Coronary artery (tissue), 2 donors: Measurements from ENCODE around the gene UNC13C.
A peak's percentile ranks its signal among the peaks of the same experiment; 100 is the strongest.

Experiments
- DNase-seq: peaks from one replicate; pipeline ENCODE4 v3.0.0-alpha.2; 2017; ENCODE audit warnings: low spot score
- H3K27ac ChIP-seq, 2 donors: fragments of 200-600 bp; sonication (generic); one replicate each; pipeline ENCODE4 v1.5.1; 2016 to 2019
- H3K4me3 ChIP-seq: fragments of 200-600 bp; sonication (generic); 2 replicates; pipeline ENCODE4 v1.5.1; 2016; ENCODE audit warnings: mild to moderate bottlenecking, moderate library complexity
- TF ChIP-seq, protein P1 (sequence below): fragments of 200-600 bp; sonication (generic); IDR thresholded peaks from one replicate; pipeline ENCODE4 v1.5.1; 2019; ENCODE audit warnings: antibody characterized with exemption

UNC13C gene

DNA sequence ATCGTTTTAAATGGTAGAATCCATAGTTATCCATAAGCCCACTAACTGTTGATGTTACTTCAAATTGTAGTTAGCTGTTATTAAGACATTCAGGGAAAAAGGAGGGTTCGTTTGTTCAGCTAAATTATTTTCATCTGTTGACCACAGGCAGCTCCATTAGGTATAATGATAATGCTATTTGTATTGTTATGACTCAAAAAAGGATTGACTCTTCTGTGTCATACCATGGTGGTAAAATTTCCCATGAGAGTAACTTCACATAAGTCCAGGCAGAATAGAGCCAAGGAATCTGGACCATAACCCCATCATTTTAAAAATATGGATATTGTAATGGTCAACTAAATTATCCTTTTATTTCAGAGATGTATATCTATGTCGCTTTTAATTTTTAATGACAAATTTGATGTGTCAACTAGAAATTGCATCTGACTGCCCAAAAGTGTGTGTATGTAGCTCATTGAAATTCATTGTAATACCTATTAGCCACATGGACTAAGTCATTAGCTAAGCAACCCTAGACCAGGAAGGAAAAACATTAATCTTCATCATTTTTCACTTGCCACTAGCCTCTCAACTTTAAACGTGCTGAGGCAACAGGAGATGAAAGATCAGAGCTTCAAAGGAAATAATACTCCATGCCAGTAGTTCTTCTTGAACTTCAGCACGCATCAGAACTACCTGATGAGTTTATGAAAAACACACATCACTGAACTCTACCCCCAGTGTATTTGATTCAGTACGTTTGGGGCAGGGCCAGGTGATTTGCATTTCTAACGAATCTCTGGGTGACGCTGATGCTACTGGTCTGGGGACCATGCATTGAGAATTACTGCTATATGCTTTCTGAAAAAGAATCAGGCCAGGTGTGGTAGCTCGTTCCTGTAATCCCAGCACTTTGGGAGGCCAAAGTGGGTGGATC lies 537.7 kb downstream of the UNC13C start:
- no peak overlapping the region for H3K4me3 ChIP-seq
- no peak overlapping the region for H3K27ac ChIP-seq
- no peak for DNase-seq
- TF ChIP-seq, protein P1, sequence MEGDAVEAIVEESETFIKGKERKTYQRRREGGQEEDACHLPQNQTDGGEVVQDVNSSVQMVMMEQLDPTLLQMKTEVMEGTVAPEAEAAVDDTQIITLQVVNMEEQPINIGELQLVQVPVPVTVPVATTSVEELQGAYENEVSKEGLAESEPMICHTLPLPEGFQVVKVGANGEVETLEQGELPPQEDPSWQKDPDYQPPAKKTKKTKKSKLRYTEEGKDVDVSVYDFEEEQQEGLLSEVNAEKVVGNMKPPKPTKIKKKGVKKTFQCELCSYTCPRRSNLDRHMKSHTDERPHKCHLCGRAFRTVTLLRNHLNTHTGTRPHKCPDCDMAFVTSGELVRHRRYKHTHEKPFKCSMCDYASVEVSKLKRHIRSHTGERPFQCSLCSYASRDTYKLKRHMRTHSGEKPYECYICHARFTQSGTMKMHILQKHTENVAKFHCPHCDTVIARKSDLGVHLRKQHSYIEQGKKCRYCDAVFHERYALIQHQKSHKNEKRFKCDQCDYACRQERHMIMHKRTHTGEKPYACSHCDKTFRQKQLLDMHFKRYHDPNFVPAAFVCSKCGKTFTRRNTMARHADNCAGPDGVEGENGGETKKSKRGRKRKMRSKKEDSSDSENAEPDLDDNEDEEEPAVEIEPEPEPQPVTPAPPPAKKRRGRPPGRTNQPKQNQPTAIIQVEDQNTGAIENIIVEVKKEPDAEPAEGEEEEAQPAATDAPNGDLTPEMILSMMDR, result no peak

DNA sequence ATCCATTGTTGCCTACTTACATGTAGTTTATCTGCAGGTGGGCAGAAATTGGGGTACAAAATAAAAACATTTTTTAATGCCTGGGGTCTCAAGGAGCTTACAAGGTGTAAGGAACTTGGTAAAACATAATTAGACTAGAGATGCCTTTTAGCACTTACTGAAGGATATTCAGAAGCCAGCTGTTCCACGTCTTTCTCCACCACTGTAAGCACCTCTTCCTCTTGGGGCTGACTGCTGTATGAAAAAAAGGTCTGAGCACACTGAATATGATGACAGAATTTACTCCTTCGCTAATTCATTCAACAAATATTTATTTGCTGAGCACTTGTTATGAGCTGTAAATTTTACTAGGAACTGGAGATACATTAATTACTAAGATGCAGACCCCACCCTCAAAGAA lies 539.1 kb downstream of the UNC13C start:
- no peak for DNase-seq
- TF ChIP-seq, protein P1, result no peak
- Histone ChIP-seq H3K27ac (no peak overlapping the region), H3K4me3 (no peak overlapping the region)

DNA sequence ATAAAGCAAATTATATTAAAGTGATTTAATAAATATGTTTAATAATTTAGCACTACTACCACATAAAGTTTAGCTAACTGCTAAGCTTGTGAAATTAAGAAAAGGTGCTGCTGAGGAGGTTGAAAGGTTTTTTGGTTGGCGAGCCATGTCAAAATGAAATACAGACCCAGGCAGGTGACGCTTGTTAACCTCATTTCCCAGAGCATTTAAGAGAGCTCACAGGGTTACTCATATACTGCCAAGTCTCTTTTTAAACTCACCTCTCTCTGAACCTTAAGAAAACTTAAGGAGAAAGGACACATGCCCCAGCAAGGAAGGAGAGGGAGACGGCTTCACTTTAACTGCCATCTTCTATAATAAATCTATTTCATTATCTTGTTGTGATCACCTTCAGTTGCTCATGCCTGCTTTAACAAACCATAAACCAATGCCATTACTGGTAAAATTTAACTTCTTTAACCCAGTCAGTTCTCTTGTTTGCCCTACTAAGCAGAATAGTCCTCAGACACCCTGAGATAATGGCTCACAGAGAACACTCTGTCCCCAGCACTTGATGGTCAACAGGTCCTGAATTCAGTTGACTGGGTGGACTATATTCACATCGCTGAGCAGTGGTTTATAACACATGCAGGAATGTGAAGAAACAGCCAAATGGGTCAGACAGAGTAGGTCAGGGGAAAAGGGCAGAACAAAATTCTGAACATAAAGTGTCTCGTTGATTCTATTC lies 540.1 kb downstream of the UNC13C start:
- H3K4me3 ChIP-seq, result no peak overlapping the region
- DNase-seq, result no peak
- peak overlapping the region in 1 of 2 donors; percentile 17 for H3K27ac ChIP-seq
- TF ChIP-seq, protein P1, result no peak

DNA sequence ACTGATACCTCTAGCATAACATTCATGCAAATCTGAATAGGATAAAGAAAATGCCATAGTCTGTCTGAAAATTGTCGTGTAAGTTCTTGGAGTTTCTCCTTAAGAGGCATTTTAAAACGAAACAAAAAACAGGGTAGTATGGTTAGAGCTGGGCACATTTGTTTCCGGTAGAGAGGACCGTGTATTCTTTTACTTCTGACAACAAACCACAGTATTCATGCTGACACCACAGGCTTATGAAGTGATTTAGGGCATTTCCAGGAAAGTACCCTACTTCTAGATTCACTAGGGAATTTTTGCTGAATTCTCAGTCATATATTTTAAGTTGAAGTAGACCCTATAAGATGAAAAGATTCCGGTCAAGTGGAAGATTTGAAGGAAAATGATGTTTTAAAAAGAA lies 541.3 kb downstream of the UNC13C start:
- H3K4me3 ChIP-seq, result no peak overlapping the region
- H3K27ac ChIP-seq, result no peak overlapping the region
- TF ChIP-seq, protein P1, result no peak
- DNase-seq, result no peak

DNA sequence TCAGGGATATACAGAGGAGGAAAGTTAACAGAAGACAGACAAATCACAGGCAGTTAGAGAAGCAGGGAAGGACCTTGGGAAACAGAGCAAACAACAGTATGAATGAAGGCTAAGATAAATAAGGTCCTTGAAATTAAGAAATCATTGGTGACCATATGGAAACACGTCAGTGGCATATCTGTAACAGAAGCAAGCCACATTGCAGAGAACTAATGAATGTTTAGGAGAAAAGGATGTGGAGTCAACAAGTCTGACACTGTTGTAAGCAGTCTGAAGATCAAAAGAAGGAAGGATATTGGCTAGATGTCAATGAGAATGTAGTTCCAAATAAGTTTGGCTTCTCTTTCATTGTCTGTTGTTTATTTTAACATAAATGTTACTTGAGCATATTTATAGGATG lies 542.4 kb downstream of the UNC13C start:
- no peak for DNase-seq
- Histone ChIP-seq H3K27ac (no peak overlapping the region), H3K4me3 (no peak overlapping the region)
- TF ChIP-seq, protein P1, result no peak

DNA sequence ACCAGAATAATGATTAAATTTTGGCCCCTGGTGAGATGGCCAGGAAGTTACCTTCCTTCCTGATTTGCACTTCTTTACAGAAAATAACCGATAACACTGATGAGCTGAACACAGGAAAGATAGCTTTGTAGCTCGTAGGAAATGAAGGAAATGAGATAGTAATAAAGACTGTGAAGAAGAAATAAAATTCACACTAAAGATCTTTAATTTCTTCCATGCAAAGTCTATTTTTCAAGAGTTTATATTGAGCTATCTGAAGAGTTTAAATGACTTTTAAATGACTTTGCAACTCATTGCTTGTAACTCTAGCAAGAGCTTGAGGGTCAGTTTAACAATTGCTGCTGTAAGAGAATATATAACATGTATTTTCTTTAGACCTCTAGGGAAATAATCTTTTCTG lies 543.0 kb downstream of the UNC13C start:
- TF ChIP-seq, protein P1, result no peak
- Histone ChIP-seq H3K27ac (no peak overlapping the region), H3K4me3 (no peak overlapping the region)
- no peak for DNase-seq
